HEK293 (cell line): Measurements from ENCODE around the gene SPC25.

ENCODE experiments used
- BCL11A ChIP-seq: fragments of 450-650 bp; formaldehyde crosslinking; IDR thresholded peaks from 2 replicates; pipeline ENCODE4 v1.5.1; 2016; ENCODE audit warnings: low read depth, missing biosample characterization, missing genetic modification characterization
- REST ChIP-seq: fragments of 450-650 bp; formaldehyde crosslinking; IDR thresholded peaks from 2 replicates; pipeline ENCODE4 v1.5.1; 2016; ENCODE audit warnings: missing biosample characterization, missing genetic modification characterization
- YY1 ChIP-seq: fragments of 450-650 bp; formaldehyde crosslinking; IDR thresholded peaks from 2 replicates; pipeline ENCODE4 v1.5.1; 2018; ENCODE audit warnings: missing biosample characterization, missing genetic modification characterization
- ZBTB10 ChIP-seq: fragments of 450-650 bp; formaldehyde crosslinking; IDR thresholded peaks from 2 replicates; pipeline ENCODE4 v1.5.1; 2016; ENCODE audit warnings: missing biosample characterization, missing genetic modification characterization
- ZFHX2 ChIP-seq: fragments of 450-650 bp; formaldehyde crosslinking; conservative IDR thresholded peaks from 2 replicates; pipeline ENCODE4 v1.5.1; 2016; ENCODE audit warnings: missing biosample characterization, missing genetic modification characterization
- ZFP69B ChIP-seq: fragments of 450-650 bp; formaldehyde crosslinking; IDR thresholded peaks from 2 replicates; pipeline ENCODE4 v1.5.1; 2016; ENCODE audit warnings: missing biosample characterization, missing genetic modification characterization
- ZNF114 ChIP-seq: fragments of 450-650 bp; formaldehyde crosslinking; IDR thresholded peaks from 2 replicates; pipeline ENCODE4 v1.5.0; 2017; ENCODE audit warnings: missing biosample characterization, missing genetic modification characterization
- ZNF132 ChIP-seq: fragments of 450-650 bp; formaldehyde crosslinking; IDR thresholded peaks from 2 replicates; pipeline ENCODE4 v1.5.1; 2017; ENCODE audit warnings: missing biosample characterization, missing genetic modification characterization, borderline replicate concordance
- ZNF184 ChIP-seq: fragments of 450-650 bp; IDR thresholded peaks from 2 replicates; pipeline ENCODE4 v1.5.1; 2018; ENCODE audit warnings: missing biosample characterization, mild to moderate bottlenecking, missing genetic modification characterization
- ZNF19 ChIP-seq: fragments of 450-650 bp; formaldehyde crosslinking; IDR thresholded peaks from 2 replicates; pipeline ENCODE4; 2016; ENCODE audit warnings: missing biosample characterization, missing genetic modification characterization, low read depth
- ZNF24 ChIP-seq: fragments of 450-650 bp; formaldehyde crosslinking; IDR thresholded peaks from 2 replicates; pipeline ENCODE4 v1.5.1; 2016; ENCODE audit warnings: missing biosample characterization, missing genetic modification characterization
- ZNF311 ChIP-seq: fragments of 450-650 bp; formaldehyde crosslinking; IDR thresholded peaks from 2 replicates; pipeline ENCODE4 v1.5.1; 2017; ENCODE audit warnings: missing biosample characterization, missing genetic modification characterization, borderline replicate concordance
- ZNF350 ChIP-seq: fragments of 450-650 bp; formaldehyde crosslinking; IDR thresholded peaks from 2 replicates; pipeline ENCODE4 v1.5.0; 2017; ENCODE audit warnings: missing biosample characterization, mild to moderate bottlenecking, missing genetic modification characterization
- ZNF394 ChIP-seq: fragments of 450-650 bp; formaldehyde crosslinking; IDR thresholded peaks from 2 replicates; pipeline ENCODE4 v1.5.1; 2016; ENCODE audit warnings: missing biosample characterization, missing genetic modification characterization, mild to moderate bottlenecking, moderate library complexity, borderline replicate concordance
- ZNF48 ChIP-seq: fragments of 450-650 bp; formaldehyde crosslinking; IDR thresholded peaks from 2 replicates; pipeline ENCODE4 v1.5.1; 2016; ENCODE audit warnings: missing biosample characterization, missing genetic modification characterization
- ZNF548 ChIP-seq: fragments of 450-650 bp; formaldehyde crosslinking; IDR thresholded peaks from 2 replicates; pipeline ENCODE4 v1.5.1; 2016; ENCODE audit warnings: missing biosample characterization, missing genetic modification characterization
- ZNF658 ChIP-seq: fragments of 450-650 bp; formaldehyde crosslinking; IDR thresholded peaks from 2 replicates; pipeline ENCODE4; 2016; ENCODE audit warnings: missing biosample characterization, missing genetic modification characterization
- ZNF664 ChIP-seq: fragments of 450-650 bp; formaldehyde crosslinking; IDR thresholded peaks from 2 replicates; pipeline ENCODE4 v1.5.1; 2016; ENCODE audit warnings: missing biosample characterization, missing genetic modification characterization
- ZNF670 ChIP-seq: fragments of 450-650 bp; formaldehyde crosslinking; IDR thresholded peaks from 2 replicates; pipeline ENCODE4 v1.5.1; 2016; ENCODE audit warnings: missing biosample characterization, missing genetic modification characterization, low read depth
- ZNF768 ChIP-seq: fragments of 450-650 bp; formaldehyde crosslinking; IDR thresholded peaks from 2 replicates; pipeline ENCODE4 v1.5.1; 2018; ENCODE audit warnings: missing biosample characterization, mild to moderate bottlenecking, missing genetic modification characterization
- ZNF777 ChIP-seq: fragments of 450-650 bp; formaldehyde crosslinking; IDR thresholded peaks from 2 replicates; pipeline ENCODE4 v1.5.1; 2017; ENCODE audit warnings: missing biosample characterization, missing genetic modification characterization, borderline replicate concordance
- ZNF830 ChIP-seq: fragments of 450-650 bp; IDR thresholded peaks from 2 replicates; pipeline ENCODE4 v1.5.0; 2018; ENCODE audit warnings: missing biosample characterization, missing genetic modification characterization, low read depth, mild to moderate bottlenecking, moderate library complexity
- ZSCAN16 ChIP-seq: fragments of 450-650 bp; formaldehyde crosslinking; IDR thresholded peaks from 2 replicates; pipeline ENCODE4 v1.5.1; 2016; ENCODE audit warnings: missing biosample characterization, missing genetic modification characterization
- ZSCAN30 ChIP-seq: fragments of 450-650 bp; IDR thresholded peaks from 2 replicates; pipeline ENCODE4 v1.5.1; 2018; ENCODE audit warnings: missing biosample characterization, mild to moderate bottlenecking, missing genetic modification characterization, moderate library complexity
- TF ChIP-seq, protein P1 (sequence below): fragments of 450-650 bp; formaldehyde crosslinking; IDR thresholded peaks from 2 replicates; pipeline ENCODE4 v1.5.1; 2017; ENCODE audit warnings: missing biosample characterization, missing genetic modification characterization
- TF ChIP-seq, protein P2 (sequence below): fragments of 450-650 bp; formaldehyde crosslinking; IDR thresholded peaks from 2 replicates; pipeline ENCODE4 v1.5.1; 2016; ENCODE audit warnings: missing biosample characterization, missing genetic modification characterization, low read depth
- TF ChIP-seq, protein P3 (sequence below): fragments of 450-650 bp; formaldehyde crosslinking; IDR thresholded peaks from 2 replicates; pipeline ENCODE4; 2016; ENCODE audit warnings: missing biosample characterization, missing genetic modification characterization

SPC25 gene

GRCh38 chr2:168890006-168890782 is at the start of gene SPC25 (continued):
- TF ChIP-seq ZNF114 (tag by site-specific recombination) = no peak
- no peak for TF ChIP-seq ZNF184 (tag by site-specific recombination)
- TF ChIP-seq ZNF664 (tag by site-specific recombination) = no peak
- TF ChIP-seq ZFHX2 (tag by site-specific recombination) = peak; percentile 87
- TF ChIP-seq ZNF394 (tag by site-specific recombination) = no peak
- TF ChIP-seq ZNF658 = no peak
- TF ChIP-seq ZNF548 (tag by site-specific recombination) = no peak
- TF ChIP-seq ZNF311 (tag by site-specific recombination) = no peak
- no peak for TF ChIP-seq ZBTB10 (tag by site-specific recombination)
- TF ChIP-seq ZFP69B (tag by site-specific recombination) = no peak
- no peak for TF ChIP-seq ZSCAN16 (tag by site-specific recombination)
- TF ChIP-seq ZNF777 (tag by site-specific recombination) = no peak
- TF ChIP-seq YY1 (tag by site-specific recombination) = peak; percentile 81
- TF ChIP-seq REST = no peak
- no peak for TF ChIP-seq ZNF19
- TF ChIP-seq ZNF830 = no peak
- TF ChIP-seq ZNF350 = no peak
- TF ChIP-seq ZNF48 (tag by site-specific recombination) = no peak
- no peak for TF ChIP-seq ZNF132 (tag by site-specific recombination)
- TF ChIP-seq, protein P1, sequence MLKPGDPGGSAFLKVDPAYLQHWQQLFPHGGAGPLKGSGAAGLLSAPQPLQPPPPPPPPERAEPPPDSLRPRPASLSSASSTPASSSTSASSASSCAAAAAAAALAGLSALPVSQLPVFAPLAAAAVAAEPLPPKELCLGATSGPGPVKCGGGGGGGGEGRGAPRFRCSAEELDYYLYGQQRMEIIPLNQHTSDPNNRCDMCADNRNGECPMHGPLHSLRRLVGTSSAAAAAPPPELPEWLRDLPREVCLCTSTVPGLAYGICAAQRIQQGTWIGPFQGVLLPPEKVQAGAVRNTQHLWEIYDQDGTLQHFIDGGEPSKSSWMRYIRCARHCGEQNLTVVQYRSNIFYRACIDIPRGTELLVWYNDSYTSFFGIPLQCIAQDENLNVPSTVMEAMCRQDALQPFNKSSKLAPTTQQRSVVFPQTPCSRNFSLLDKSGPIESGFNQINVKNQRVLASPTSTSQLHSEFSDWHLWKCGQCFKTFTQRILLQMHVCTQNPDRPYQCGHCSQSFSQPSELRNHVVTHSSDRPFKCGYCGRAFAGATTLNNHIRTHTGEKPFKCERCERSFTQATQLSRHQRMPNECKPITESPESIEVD (tag by site-specific recombination) = no peak
- no peak for TF ChIP-seq BCL11A (tag by site-specific recombination)
- no peak for TF ChIP-seq ZNF24 (tag by site-specific recombination)
- TF ChIP-seq, protein P2, sequence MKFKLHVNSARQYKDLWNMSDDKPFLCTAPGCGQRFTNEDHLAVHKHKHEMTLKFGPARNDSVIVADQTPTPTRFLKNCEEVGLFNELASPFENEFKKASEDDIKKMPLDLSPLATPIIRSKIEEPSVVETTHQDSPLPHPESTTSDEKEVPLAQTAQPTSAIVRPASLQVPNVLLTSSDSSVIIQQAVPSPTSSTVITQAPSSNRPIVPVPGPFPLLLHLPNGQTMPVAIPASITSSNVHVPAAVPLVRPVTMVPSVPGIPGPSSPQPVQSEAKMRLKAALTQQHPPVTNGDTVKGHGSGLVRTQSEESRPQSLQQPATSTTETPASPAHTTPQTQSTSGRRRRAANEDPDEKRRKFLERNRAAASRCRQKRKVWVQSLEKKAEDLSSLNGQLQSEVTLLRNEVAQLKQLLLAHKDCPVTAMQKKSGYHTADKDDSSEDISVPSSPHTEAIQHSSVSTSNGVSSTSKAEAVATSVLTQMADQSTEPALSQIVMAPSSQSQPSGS (tag by site-specific recombination) = no peak
- no peak for TF ChIP-seq ZSCAN30 (tag by site-specific recombination)
- no peak for TF ChIP-seq ZNF768 (tag by site-specific recombination)
- TF ChIP-seq, protein P3, sequence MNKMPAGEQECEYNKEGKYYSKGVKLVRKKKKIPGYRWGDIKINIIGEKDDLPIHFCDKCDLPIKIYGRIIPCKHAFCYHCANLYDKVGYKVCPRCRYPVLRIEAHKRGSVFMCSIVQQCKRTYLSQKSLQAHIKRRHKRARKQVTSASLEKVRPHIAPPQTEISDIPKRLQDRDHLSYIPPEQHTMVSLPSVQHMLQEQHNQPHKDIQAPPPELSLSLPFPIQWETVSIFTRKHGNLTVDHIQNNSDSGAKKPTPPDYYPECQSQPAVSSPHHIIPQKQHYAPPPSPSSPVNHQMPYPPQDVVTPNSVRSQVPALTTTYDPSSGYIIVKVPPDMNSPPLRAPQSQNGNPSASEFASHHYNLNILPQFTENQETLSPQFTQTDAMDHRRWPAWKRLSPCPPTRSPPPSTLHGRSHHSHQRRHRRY (tag by site-specific recombination) = no peak
- TF ChIP-seq ZNF670 (tag by site-specific recombination) = no peak
